Inferior parietal cortex (tissue), 1 donor: Measurements from ENCODE around the gene FAM53B.

ENCODE experiments used
- DNase-seq: peaks from one replicate; pipeline ENCODE4 v3.0.0-alpha.2; 2016; ENCODE audit errors: extremely low spot score

FAM53B gene

DNA sequence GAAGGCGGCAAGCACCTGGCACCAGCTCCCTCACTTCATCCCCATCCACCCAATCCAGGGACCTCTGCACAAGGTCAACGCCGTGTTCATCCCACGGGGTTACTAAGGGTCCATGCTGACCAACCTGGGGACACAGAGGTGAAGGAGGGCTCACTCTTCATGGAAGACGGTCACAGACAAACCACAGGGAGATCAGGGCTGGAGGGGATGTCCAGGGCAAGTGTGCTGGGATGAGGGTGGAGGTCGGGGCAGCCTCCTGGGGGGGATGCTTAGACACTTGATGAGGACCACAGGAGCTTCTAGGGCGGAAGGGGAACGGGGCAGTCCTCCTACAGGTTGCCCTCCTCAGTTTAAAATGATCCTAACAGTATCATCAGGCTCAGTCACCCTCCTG is 46.7 kb downstream of the FAM53B start:
- DNase-seq, result no peak

DNA sequence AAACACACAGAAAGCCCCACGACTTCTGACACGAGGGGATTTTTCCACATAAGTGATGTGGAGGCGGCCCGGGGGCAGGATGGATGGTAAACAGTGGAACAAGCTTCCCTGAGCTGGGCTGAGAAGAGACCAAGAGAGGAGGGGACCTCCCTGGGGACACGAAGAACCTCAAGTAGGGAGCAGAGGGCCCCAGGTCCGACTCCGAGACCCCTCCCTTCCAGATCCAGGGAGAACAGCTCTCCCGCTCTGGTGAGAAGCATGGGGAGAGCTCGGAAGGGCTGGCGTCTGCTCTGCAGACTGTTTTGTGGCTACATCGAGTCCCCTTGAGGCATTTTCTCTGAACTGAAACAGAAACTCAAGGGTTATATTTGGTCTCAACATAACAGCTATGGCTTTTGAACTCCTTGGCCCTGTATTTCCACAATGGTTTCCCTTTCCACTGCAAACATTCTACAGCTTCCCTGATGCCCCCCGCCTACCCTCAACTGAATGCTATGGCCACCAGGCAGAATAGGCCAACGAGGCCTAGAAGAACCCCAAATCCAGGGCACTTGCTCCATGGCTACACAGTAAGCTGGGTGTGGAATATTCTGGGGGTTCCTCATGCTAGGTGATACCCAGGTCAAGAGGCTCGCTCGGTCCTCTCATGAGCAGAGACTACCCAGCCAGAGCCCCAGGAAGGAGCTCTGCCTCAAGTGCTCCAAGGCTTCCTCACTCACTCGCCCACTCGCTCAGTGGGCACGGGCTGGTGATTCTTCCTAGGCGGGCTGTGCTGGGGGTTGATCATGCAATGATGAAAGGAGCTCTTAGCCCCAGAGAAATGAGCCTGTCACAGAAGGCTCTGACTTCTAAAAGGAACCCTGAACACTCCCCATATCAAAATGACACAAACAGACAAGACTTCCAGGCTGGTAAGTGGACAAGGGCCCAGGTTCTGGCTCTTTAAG is 47.5 kb downstream of the FAM53B start:
- no peak for DNase-seq

DNA sequence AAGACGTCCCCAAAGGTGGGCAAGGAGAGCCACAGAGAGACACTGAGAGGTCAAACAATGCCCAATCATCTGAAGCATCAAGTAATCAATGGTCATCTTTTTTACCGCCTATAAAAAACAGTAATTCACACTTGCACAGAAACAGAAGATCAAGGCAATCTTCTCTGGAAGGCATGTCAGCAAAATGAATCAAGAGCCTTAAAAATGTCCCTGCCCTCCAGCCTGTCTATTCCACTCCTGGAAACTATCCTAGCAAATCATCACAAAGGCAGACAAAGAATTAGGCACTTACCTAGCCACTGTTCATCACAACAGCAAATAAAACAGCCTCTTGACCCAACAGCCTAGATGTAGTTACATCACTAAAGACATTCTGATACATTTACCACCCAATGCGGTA is 48.9 kb downstream of the FAM53B start:
- no peak for DNase-seq

DNA sequence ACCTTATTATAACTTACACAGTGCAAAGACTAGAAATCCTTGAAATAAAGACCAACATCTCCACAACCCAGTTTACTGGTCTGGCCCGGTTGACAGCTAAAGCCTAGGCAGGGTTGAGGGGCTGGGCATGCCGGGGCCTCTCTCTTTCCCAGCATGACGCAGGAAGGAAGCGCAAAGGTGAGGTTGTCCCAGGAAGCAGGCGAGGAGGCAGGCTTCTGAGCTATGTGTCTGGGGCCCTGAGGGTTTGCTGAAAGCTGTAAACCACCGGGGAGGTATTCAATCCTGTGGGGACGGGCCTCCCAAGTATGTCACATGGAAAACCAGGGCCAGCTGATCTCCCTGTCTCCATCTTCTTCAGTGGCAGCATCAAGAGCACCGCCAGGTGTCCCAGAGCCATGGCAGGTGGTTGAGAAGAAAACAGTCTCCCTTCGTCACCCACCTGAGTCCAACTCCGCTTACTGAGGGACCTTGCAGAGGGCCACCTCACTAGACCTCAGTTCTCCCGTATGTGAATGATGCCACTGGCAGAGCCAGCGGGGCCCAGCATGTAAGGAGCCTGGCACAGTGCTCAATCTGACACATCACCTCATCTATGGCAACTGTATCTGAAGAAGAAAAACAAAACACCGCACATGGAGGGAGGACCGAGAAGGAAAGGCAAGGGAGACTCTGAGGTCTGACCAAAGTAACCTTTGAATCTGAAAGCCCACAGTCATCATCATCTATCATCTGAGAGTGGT is 49.5 kb downstream of the FAM53B start:
- no peak for DNase-seq

DNA sequence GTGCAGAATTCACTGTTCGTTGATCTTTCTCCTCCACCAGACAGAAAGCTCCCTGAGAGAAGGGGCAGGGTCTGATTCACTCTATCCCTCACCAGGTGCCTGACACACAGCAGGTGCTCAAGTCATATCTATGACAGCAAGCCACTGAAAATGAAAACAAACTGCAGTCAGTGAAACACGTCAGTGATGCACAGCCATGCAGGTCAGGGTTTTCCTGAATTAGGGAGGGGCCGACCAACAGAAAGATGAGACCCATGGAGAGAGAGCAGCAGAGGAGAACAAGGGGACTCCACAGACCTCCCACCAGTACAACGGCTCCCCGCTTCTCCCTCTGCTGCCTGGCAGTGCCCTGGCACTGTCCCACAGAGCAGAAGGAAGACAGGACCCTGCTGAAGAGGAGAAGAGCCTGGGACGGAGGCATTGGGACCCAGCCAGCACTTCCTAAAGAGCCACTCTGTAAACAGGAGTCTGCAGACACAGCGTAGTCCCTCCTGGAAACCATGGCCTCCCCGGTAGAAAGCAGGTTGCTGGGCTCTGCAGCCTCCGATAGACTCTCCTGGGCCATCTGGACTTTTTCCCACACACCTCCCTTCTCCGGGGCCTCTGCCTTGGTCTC is 50.3 kb downstream of the FAM53B start:
- no peak for DNase-seq

DNA sequence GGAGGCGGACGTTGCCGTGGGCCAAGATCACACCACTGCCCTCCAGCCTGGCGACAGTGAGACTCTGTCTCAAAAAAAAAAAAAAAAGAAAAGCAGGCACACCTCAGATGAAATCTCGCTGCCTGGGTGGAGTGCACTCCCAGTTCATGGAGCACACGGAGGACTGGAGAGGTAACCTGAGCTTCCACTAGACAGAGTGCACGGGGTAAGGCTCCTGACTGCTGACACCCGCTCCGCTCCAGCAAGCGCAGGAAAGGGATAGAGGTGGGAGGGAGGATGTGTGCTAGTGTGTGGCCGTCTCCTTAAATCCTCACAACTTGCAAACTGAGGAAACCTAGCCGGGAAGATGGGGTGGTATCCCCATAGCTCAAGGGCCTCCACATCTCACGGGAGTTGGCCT is 50.8 kb downstream of the FAM53B start:
- no peak for DNase-seq

DNA sequence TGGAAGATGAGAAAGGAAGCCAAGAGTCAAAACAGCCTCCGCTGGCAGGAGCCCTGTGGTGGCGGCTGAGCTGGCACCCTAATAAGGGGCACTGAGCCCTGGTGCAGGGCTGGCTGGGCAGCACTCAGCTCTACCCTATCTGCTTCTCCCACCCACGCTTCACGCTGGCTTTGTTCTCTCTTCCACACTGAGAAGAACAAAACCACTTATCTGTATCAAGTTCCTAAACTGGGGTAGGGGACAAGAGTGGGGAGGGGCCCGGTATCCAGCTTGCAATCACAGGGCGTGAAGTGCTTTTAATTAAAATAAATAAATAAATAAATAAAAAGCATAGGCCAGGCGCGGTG is 52.1 kb downstream of the FAM53B start:
- DNase-seq, result no peak

DNA sequence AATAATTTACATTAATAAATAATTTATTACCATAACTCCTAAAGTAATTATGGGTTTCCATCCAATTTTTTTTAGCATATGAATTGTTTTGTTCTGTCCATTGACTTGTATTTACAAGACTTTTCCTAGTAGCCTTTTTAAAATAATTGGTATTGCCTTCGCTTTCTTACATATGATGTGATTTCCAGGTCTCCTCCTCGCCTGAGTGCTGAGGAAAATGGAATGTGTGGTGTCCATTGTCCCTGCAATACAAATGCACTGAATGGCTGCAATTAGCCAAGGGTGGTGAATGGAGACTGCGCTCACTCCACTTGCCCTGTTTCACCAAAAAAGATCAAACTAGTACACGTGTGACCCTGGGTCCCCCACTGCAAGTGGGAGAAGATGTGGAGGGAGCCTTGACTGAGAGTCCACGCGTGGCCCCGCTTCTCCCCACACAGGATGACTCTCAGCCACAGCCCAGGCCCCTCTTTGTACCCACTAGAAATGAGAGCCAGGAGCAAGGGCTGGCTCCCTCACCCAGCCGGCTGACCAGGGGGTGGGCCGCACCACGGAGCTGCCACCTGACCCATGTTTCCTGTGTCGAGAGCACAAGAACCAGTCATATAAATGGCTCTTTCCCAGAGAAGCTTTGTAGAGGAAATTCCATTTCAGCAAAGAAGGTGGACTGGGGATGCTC is 52.6 kb downstream of the FAM53B start:
- no peak for DNase-seq

DNA sequence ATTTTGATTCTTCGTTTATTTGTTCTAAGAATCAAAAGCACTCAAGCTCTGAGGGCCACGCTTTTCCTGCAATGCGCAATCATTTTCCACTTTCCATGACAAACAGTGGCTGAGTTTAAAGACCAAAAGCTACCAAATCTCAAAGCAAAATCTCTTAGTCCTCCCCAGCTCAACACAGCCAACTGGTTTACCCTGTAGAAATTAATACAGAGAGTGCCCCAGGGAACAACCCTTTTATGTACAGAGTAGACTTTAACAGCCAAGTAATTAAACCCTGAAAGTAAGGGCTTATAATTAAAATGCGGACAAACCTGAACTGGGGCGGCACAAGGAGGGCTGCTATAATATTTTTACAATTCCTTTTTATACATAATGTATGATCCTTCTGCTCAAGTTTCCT is 53.2 kb downstream of the FAM53B start:
- DNase-seq, result no peak

DNA sequence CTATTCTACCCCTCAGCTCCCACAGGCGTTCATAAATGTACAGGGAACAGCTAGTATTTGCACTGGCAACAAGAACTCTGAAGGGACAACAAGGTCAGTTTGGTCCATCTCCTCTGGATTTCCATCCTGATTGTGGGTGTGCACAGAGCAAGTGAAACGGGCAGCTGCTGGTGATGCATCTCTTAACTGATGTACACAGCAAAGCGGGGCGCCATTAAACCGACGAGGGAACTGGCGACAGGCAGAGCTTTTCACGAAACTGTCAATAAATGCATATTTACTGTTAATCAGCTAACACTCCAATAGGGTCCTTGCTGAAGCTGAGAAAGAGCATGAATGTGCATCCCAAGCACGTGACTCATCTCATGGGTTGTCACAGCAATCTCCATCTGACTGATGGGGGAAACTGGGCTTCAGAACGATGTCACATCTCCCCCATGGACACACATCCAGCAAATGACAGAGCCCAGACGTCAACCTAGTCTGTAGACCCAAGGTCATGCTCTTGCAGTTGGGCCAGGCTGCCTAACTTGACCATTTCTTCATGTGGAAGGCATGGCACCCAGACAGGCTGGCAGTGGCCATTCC is 54.2 kb downstream of the FAM53B start:
- DNase-seq, result no peak

DNA sequence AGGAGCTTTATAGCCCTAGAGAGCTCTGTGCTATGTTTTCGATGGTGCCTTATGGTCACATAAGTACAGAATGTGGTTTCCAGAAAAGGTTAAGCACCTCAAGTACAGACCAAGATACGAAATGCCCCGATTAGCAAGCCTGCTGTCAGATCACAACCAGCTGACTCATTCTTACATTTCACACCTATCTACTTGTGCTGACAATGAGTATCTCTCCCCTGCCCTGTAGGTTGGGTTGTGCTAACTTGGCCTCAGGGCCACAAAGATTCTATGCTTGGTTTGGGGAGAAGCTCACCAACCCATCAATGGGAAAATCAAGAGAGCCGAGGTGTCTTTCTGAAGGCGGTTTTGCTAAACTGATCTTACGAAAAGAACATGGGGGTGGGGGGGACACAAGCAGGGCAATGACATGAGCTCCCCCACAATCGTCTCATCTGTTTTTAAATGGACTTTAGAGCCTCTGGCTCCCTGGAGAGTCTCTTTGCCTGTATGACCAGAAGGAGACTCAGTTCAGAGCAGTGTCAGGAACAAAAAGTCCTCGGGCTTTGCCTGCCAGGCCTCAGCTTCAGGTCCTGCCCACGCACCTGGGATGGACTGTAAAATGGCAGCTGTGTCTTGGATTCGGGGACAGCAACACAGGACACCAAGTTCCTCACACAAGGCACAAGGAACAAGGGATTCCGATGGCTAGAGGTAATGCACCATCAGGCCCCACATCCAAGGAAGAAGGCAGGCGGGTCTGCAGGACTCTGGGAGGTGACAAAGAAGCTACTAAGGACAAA is 55.1 kb downstream of the FAM53B start:
- no peak for DNase-seq

DNA sequence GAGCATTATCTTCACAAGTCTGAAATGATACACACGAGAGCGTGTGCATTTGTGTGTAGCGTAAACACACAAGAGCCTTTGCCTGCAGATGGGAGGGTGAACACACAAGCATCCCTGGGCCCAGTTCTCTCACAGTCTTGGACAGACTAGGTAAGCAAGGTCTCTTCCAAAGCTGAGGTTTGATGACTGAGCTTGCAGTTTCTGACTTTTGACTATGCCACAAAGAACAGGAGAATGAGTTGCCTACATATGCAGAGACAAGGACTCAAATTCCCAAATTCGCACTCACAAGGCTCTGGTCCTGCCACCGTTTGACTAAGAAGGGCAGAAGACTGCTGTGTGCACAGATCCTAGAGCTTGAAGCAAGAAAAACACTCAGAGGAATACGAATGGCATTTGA is 55.8 kb downstream of the FAM53B start:
- DNase-seq, result no peak

DNA sequence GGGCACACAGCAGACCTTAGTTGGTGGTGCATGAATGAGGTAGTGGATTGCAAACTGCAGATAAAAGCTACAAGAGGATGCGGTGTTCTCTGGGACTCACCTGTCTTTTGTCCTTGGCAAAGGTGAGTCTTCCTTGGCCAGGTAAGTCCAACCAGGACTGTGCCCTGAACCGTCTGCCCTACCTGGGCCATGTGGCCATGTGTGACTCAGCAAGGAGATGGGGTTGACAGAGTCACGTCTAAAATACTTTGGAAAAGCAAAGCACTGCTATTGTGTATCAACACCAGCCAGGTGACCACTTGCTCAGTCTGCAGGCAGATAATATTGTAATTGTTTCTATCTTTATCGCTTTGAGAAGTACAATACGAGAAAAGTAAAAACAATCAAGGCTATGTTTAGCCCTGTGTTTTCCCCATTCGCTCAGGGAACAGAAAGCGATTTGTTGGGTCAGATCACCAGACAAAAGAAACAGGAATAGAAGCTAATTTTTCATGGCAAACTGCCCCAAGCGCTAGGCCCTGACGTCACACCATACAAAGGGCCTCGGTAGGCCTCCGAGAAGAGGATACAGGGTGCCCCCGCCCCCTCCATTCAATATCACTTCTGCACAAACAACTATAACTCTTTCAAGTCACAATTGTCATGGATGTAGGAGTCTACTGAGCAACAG is 57.3 kb downstream of the FAM53B start:
- peak; percentile 91 for DNase-seq

DNA sequence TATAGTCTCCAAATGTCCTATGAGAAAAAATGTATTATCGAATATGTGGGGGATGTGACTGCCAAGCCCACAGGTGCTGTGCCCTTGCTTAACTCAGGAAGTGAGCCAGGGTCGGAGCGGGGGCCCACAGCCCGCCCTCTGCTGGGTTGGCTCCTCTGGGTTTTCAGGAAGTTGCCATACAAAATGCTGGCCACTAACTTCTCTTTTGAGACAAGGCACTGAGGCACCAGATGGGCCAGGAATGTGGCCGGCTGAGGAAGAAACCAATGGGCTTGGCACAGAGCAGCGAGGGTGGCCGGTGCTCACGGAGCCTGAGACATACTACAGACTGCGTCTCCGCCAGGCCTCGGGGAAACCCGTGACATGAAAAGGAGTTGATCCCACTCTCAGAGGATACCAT is 58.9 kb downstream of the FAM53B start:
- DNase-seq, result no peak

DNA sequence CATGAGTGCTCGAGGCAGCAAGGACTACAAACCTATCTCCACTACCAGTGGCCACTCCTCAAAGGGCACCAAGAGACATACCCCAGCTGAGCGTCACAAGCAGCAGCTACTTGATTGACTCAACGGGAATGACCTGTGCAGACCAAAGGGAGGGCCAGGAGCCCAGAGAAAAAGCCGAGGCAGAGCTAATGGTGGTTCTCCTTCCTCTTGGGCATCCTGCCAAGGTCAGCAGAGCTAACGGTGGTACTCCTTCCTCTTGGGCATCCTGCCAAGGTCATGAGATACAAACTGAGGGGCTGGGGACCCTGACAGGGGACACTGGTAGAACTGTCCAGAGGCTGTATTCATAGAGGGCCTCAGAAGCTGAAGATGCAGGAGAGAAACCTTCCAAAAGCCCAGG is 60.4 kb downstream of the FAM53B start:
- no peak for DNase-seq

DNA sequence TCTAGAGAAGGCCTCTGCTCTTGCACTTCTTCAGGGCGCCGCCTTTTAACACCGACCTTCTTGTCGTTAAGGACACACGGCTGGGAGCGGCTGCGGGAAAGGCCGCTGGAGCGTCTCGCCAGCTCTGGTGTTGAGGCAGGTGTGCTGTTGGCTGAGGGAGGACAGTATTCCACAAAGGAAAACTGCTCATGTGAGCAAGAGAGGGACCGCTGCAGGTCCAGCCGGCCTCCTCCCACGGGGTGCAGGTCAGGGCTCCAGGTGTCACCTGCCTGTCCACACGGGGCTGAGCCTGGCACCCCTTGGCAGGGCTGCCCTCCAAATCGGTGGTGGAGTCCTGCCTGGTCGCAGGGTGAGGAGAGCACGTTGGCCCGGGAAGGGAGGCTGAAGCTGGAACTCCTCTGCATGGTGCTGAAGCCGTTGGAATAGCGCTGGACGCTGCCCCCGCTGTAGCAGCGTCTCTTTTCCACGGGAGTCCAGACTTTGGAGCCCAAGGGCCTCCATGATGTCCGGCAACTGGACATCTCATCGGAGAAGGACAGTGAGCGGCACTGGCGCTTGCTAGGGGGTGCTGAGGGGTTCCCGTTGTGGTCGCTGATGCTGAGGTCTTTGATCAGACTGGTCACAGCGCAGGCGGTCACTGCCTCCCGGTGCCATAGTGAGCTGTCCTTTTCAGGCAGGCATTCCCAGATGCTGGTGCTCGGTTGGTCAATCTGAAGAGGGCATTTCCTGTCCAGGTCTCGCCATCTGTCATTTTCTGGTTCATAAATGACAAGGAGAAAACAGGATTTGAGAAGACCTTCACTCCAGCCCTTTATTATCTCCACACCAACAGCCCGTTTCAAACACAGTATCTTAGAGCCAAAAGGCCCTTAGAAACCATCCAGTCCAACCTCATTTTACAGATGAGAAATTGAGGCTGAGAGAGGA is 62.3 kb downstream of the FAM53B start:
- no peak for DNase-seq

DNA sequence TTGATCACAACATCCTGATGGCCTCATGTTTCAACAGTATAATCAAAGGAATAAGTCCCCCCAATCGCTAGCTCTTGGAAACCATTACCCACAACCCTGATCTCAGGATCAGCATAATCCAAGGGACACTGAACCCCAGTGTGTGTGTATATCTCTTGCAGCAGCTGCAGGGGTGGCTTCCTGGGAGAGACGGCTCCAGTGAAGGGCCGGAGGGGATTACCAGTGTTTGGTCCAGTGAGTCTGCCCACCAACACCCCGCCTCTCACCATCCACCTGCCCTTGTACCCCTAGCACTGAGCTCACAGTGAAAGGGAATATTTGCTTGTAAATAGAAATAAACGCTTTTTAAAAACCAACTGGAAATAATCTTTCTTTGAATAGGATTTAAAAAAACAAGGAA is 63.1 kb downstream of the FAM53B start:
- no peak for DNase-seq

DNA sequence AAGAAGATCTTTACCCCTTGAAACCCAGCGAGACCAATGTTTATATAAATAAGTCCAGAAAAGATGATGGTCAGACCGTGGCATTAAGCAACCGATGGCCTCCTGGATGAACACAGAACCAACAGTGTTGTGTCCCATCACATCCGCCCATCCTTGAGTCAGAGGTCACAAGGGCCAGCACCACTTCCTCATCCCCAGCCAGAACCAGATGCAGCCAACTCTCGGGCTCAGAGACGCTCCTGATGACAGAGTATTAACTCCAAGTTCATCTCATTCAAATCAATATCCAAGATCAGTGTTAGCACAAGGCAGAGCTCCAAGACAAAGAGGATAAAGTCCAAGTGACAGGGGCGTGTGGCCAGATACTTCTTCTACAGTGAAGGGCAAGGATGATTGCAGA is 63.5 kb downstream of the FAM53B start:
- DNase-seq, result no peak

DNA sequence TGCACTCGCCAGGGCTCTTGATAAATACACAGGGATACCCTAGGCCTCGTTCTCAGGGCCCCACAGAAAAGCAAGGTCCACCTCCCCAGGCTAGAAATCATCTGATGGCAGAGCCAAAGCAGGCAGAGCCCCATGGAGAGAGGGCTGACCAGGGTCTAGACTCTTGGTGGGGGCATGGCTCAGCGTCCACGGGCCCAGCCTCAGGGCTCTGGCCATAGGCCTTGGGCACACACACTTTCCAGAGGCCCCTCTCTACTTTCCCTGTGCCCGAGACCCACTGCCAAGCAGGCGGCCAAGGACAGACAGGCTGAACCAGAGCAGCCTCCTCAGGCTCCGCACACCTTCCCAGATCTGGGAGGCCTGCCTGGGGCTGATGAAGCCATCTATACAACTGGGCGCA is 64.8 kb downstream of the FAM53B start:
- no peak for DNase-seq
